ENCODE results near the gene CYSRT1.

The CYSRT1 gene

DNA sequence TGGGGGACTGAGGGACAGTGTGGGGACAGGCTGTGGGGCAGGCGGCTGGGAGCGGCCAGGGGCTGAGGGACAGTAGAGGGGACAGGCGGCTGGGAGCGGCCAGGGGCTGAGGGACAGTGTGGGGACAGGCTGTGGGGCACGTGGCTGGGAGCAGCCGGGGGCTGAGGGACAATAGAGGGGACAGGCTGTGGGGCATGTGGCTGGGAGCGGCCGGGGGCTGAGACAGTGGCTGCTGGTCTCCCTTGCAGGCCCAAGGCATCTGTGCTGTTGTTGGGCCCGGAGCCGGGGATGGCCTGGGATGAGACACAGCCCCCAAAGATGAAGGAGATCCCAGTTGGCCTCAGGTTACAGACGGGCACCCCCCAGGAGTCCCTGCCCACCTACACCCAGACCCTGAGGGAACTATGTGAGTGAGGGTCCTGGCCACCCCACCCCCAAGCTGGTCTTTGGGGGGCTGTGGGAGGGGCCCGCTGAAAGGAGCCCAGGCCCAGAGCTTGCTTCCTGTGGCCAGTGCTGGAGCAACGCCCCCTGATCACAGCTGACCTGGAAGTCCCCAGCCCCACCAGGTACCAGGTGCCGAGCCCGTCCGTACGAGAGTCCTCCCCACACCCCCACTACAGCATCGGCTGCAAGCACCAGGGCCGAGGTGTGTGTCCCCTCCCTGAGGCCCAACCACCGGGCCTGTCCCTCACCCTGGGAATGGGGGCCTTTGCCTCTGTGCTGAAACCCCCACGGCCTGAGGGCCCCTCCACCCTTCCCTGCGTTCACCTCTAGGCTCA, 26.7 kb downstream of the CYSRT1 start:
- ChIA-PET POLR2A (ENCODE audit: low non-redundant PET) (interaction anchor here (0.6 to 1.0 kb wide), 2 partner anchors 7 to 22 kb away, joined by 3 to 7 read pairs; no protein-coding TSS in a partner anchor), CTCF (interaction anchor here (0.5 to 0.6 kb wide), 2 partner anchors 43 to 45 kb away, joined by 4 to 11 read pairs; no protein-coding TSS in a partner anchor)
- DNase-seq (ENCODE audit: low spot score): no peak
- H3K27ac ChIP-seq: peak overlapping the region; percentile 12
- TF ChIP-seq, protein P1, sequence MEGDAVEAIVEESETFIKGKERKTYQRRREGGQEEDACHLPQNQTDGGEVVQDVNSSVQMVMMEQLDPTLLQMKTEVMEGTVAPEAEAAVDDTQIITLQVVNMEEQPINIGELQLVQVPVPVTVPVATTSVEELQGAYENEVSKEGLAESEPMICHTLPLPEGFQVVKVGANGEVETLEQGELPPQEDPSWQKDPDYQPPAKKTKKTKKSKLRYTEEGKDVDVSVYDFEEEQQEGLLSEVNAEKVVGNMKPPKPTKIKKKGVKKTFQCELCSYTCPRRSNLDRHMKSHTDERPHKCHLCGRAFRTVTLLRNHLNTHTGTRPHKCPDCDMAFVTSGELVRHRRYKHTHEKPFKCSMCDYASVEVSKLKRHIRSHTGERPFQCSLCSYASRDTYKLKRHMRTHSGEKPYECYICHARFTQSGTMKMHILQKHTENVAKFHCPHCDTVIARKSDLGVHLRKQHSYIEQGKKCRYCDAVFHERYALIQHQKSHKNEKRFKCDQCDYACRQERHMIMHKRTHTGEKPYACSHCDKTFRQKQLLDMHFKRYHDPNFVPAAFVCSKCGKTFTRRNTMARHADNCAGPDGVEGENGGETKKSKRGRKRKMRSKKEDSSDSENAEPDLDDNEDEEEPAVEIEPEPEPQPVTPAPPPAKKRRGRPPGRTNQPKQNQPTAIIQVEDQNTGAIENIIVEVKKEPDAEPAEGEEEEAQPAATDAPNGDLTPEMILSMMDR (conservative IDR thresholded peaks at IDR 0.05; ENCODE audit: low read depth): no peak

DNA sequence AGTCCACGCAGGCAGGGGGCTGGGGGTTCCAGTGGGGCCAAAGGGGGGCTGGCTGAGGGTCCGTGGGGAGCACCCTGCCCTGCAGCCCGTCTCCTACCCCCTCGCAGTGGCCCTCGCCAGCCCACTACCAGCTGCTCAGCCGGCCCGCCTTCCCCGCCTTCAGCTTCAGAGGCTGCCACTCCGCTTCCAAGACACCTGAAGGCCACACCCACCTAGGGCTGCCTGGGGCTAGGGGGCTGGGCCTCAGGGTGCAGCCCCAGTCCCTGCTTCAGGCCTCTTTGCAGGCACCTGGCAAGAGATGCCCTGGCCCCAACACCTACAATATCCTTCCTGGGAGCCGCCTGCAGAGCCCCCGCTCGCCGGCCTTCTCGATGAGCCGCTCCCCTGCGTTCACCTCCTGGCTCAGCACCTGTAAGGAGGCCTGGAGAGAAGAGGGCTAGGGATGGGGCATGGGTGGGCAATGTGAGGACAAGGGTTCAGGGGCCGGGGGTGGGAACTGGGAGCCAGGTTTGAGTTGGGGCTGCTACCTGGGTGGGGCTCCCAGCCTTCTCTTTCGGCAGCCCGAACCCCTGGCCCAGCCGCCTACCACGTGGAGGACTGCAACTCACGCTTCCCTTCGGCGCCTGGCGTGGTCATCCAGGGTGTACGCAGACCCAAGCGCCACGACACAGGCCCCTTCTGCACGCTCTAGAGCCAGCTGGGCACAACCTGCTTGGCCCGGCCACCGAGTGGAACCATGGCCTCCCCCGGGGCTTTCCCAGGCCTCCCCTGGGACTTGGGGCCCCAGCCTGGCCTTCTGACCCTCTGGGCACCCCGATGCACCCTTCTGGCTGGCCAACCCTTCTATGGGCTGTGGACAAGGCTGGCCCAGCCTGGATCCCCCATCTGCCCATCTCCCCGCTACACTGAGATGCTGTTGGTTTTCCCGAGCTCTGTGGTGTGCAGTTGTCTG, 27.9 kb downstream of the CYSRT1 start:
- POLR2A ChIA-PET (ENCODE audit: low non-redundant PET): interaction anchor here (0.6 to 2.5 kb wide), 5 partner anchors 9 to 21 kb away, joined by 3 to 9 read pairs (median 7); partner anchors contain the start of gene TUBB4B
- DNase-seq (ENCODE audit: low spot score): no peak
- CTCF ChIA-PET: interaction anchor here (0.5 to 2.3 kb wide), 4 partner anchors 10 to 261 kb away, joined by 4 to 15 read pairs (median 7); partner anchors contain the start of gene PAXX
- TF ChIP-seq, protein P1 (conservative IDR thresholded peaks at IDR 0.05; ENCODE audit: low read depth): no peak
- peak overlapping the region; percentile 84 for H3K27ac ChIP-seq

DNA sequence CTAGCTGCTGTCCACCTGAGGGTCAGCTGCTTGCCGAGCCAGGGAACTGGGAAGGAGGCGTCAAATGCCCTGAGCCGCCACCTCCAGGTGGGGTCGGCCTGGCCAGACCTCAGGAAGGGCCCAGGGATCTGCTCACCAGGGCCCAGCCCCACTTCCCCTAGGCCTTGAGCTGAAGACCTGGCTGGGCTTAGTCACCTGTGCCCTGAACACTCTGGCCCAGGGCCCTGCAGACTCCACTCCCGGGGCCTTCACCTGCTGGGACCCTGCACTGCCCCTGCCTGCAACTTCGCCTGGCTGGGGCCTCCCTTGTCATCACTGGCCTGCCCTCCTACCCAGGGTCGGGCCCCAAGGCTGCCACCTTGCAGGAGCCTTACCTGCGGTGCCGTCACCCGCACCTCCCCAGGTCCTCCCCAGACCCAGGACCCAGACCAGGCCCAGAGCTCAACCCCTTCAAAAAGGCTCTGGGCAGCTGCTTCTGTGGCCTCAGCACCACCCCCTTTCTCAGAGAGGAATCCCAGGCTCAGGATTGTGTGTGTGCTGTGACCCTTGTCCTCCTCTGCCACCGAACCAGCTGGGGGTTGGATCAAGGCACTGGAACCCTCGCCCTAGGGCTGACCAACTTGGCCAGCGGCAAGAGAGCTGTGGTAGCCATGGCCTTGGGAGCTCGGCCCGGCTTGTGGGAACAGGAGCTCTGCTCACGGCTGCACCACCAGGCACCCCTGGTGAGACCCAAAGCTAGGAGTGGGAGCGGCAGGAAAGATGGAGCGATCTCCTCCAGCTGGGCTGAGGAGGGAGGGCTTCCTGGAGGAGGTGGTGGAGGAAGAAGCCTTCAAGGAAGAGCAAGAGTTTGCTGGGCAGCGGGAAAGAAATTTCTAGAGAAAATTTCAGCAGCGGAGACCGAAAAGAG, 29.0 kb downstream of the CYSRT1 start:
- POLR2A ChIA-PET (ENCODE audit: low non-redundant PET): interaction anchor here (0.7 to 2.5 kb wide), 7 partner anchors 10 to 65 kb away, joined by 3 to 9 read pairs (median 3); partner anchors contain the start of genes NRARP, TOR4A and TUBB4B
- TF ChIP-seq, protein P1 (conservative IDR thresholded peaks at IDR 0.05; ENCODE audit: low read depth): no peak
- CTCF ChIA-PET: interaction anchor here (0.6 to 2.3 kb wide), 6 partner anchors 11 to 141 kb away, joined by 3 to 15 read pairs (median 4); no protein-coding TSS in a partner anchor
- H3K27ac ChIP-seq: peak overlapping the region; percentile 84
- no peak for DNase-seq (ENCODE audit: low spot score)

DNA sequence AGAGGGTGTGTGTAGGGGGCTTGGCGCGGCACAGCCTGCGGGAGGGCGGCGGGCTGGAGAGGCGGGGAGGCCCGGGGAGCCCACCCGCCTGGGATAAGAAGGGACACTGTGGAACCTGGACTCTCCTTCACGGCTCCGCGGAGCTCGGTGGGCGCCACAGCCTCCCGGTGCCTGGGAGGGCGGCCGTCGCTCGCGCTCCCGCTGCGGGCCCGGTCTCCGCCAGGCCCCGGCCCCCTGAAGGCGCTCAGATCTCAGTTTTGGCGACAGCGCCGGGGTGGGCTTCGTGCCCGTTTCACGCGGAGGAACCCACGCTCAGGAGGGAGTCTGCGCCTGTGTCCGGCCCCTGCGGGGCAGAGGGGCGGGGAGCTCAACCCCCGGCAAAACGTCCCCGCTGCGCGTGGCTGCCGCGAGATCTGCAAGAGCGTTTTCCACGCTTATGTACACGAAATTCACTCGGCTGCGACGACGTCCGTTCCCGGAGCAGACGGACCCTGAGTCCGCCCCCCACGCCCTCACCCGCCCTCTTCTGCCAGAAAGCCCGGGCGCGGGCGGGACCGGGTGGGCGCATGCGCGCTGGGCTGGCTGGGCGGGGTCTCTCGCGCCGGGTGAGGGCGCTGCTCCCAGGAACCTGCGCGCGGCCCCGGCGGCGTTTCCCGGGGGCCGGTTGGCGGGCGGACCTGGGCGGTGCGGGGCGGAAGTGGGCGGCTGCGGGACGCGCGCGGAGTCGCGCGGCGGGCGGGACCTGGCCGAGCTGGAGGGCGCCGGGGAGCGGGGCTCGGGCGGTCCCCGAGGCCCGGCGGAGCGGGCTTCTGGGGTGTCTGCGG, 29.9 kb downstream of the CYSRT1 start, which contains the start of gene NELFB:
TSS of gene NELFB (plus strand) at position 704 of the 824 bp plus-strand sequence.
- CTCF ChIA-PET: interaction anchor here (0.6 to 2.3 kb wide), 5 partner anchors 12 to 226 kb away, joined by 3 to 15 read pairs (median 4); no protein-coding TSS in a partner anchor
- H3K27ac ChIP-seq: peak within 1 kb of the TSS; percentile 84

More for the DNA sequence above, 29.9 kb downstream of the CYSRT1 start, which contains the start of gene NELFB:
- peak; percentile 100 for DNase-seq (ENCODE audit: low spot score)
- TF ChIP-seq, protein P1 (conservative IDR thresholded peaks at IDR 0.05; ENCODE audit: low read depth): no peak
- POLR2A ChIA-PET (ENCODE audit: low non-redundant PET): interaction anchor here (0.5 to 2.5 kb wide), 8 partner anchors 10 to 66 kb away, joined by 3 to 9 read pairs (median 5); partner anchors contain the start of genes NRARP, TOR4A and TUBB4B

All from RWPE1 (cell line).